Activated T-cell treated with anti-CD3 and anti-CD28 coated beads, Interleukin-2, amount 50 U/mL, for 4 hours (primary cell): Measurements from ENCODE around the gene KCTD7. TPM values are rescaled to one million over a fixed set of nuclear protein-coding genes. Genes with fewer than 3 reads are reported as not detected.
"Not testable (repeated sequence)": the region's sequence is repeated elsewhere in the genome, so short reads cannot be mapped to it uniquely, and the experiment has no call there.

Experiments
- ATAC-seq, 2 donors: fragments of 200-7000 bp; cut with Tn5 transposase; one replicate each; pipeline ENCODE4 v1.10.0; 2021
- DNase-seq: peaks from one replicate; pipeline ENCODE4 v3.0.0-alpha.2; 2020
- H3K27me3 Mint-ChIP-seq: one replicate; pipeline ENCODE4 v1.8.0; 2021; ENCODE audit warnings: low read depth, mixed read lengths
- H3K36me3 Mint-ChIP-seq: one replicate; pipeline ENCODE4 v1.8.0; 2022; ENCODE audit warnings: mixed read lengths; ENCODE audit not compliant: insufficient read depth
- H3K4me1 Mint-ChIP-seq: one replicate; pipeline ENCODE4 v1.8.0; 2021; ENCODE audit warnings: low read depth, mixed read lengths
- H3K4me3 Mint-ChIP-seq: one replicate; pipeline ENCODE4 v1.8.0; 2021; ENCODE audit warnings: mild to moderate bottlenecking, moderate library complexity, mixed read lengths
- H3K9me3 Mint-ChIP-seq: one replicate; pipeline ENCODE4 v1.8.0; 2021; ENCODE audit warnings: mixed read lengths
- total RNA-seq, 3 donors: library from RNA; stranded (reverse); gene quantifications; one replicate each; pipeline ENCODE4 v1.2.1, GENCODE V29; 2021

KCTD7 gene
- total RNA-seq, 3 donors from 2014 or later, result 3.1 to 3.9 (median 3.6) TPM

- ATAC-seq, result peak; percentile 94 to 95
- Mint-ChIP-seq H3K4me3 (peak overlapping the region; percentile 94), H3K4me1 (peaks cover 19% of the 10 kb centered on the region), H3K36me3 (no peaks in the 10 kb centered on the region), H3K9me3 (no peaks in the 10 kb centered on the region), H3K27me3 (no peaks in the 10 kb centered on the region)
- DNase-seq, result peak; percentile 94
These were observed 25.8 kb downstream of the KCTD7 start for GRCh38 chr7:66654275-66655112.

DNA sequence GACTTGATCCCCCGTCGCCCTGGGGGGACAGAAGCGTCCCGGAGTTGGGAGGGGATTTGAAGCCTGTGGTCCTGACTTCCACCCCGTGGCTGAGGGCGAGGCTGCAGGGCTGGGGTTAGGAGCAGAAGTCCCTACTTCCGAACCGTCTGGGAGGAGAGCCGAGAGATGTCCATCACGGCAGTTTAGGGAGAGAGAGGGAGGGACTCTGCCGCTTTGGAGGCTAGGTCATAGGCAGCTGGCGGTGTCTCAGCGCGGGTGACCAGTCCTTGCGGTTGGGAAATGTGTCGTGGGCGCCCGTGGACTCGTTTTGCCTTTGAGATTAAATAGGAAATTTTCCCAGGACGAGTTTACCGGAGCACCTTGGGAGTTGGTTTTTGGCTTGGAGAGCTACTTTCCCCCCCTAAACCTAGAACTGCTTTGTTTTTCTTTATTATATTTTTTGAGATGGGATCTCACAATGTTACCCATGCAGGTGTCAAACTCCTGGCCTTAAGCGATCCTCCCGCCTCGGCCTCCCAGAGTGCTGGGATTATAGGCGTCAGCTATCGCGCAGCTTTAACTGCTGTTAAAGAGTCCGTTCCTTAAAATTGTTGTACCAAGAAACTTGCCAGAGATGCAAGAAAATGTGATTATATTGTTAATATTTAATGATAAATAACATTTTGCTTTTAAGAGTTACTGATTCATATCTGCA lies 26.6 kb downstream of the KCTD7 start:
- not testable (repeated sequence) for H3K9me3 Mint-ChIP-seq, H3K36me3 Mint-ChIP-seq, DNase-seq, H3K27me3 Mint-ChIP-seq
- Mint-ChIP-seq H3K4me1 (peaks cover 19% of the 10 kb centered on the region), H3K4me3 (peak overlapping the region; percentile 94)
- ATAC-seq, result peak; percentile 9

DNA sequence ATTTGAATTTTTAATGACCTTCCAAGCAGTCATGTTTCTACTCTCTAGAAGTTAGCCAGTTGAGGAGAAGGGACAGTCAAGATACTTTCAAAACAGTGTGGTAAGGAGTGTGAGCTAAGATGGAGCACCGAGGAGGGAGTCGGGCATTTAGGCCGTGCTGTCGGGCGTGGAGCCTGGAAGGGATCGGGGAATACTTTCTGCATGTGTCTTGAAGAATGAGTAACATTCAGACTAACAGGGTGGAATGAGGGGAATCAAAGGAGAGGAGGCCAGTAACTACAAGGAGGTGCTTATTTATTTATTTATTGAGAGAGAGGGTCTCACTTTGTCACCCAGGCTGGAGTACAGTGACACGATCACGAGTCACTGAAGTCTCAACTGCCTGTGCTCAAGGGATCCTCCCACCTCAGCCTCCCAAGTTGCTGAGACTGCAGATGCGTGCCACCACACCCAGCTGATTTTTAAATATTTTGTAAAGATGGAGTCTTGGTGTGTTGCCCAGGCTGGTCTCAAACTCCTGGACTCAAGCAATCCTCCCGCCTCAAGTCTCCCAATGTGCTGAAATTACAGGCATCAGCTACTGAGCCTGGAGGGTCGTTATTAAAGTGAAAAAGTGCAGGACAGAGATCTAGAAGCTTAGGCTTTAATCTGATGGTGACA lies 27.3 kb downstream of the KCTD7 start:
- Mint-ChIP-seq H3K4me3 (peak overlapping the region; percentile 94), H3K4me1 (peaks cover 19% of the 10 kb centered on the region)
- not testable (repeated sequence) for H3K27me3 Mint-ChIP-seq, H3K9me3 Mint-ChIP-seq, ATAC-seq, DNase-seq, H3K36me3 Mint-ChIP-seq

- no peak for ATAC-seq
These were observed 29.1 kb downstream of the KCTD7 start for GRCh38 chr7:66657798-66658197.

DNA sequence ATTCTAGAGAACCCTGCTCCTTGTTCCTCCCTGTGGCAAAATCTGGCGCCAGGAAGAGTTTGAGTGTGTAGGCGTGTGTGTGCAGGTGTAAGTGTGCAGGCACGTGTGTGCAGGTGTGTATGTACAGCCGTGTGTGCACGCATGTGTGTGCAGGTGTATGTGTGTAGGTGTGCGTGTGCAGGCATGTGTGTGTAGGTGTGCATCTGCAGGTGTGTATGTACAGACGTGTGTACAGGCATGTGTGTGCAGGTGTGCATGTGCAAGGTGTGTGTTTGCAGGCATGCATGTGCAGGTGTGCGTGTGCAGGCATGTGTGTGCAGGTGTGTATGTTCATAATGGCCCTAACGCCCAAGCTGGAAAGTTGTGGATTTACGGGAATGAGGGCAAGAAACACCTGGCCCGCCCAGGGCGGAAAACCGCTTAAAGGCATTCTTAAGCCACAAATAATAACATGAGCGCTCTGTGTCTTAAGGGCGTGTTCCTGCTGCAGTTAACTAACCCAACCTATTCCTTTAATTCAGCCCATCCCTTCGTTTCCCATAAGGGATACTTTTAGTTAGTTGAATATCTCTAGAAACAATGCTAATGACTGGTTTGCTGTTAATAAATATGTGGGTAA lies 34.1 kb downstream of the KCTD7 start:
- H3K27me3 Mint-ChIP-seq, result no peaks in the 10 kb centered on the region

More at GRCh38 chr7:66657798-66658197, 29.1 kb downstream of the KCTD7 start:
- Mint-ChIP-seq H3K4me1 (peaks cover 17% of the 10 kb centered on the region), H3K36me3 (no peaks in the 10 kb centered on the region), H3K4me3 (no peak overlapping the region), H3K27me3 (no peaks in the 10 kb centered on the region), H3K9me3 (no peaks in the 10 kb centered on the region)
- no peak for DNase-seq

DNA sequence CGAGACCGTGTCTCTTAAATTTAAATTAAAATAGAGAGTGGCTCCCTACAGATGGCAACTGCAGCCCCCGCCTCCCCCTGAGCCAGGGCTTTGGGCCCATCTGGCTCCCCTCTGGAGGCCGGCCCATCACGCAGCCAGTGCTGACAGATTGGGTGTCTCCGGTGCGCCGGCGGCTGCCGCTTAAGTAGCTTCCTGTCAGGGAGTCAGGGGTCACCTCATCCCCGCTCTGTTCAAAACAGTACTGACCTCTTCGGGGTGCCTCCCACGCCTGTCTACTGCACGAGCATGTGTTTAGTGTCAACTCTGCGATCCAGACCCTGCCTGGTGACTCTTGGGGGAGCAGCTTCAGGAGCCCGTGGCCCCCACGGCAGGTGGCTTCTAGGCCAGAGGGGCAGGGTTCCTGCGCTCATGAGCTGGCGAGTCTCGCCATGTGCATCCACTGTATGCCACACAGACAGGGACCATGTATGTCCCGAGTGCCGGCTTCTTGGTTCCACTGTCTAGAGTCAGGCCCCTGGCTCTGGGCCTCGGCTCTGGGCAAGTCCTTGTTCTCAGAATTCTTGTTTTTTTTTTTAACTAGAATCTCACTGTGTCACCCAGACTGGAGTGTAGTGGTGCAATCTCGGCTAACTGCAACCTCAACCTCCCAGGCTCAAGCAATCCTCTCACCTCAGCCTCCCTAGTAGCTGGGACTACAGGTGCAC lies 36.1 kb downstream of the KCTD7 start:
- DNase-seq (no peak), ATAC-seq (no peak)
- H3K27me3 Mint-ChIP-seq, result no peaks in the 10 kb centered on the region
- no peak overlapping the region for H3K4me3 Mint-ChIP-seq
- H3K9me3 Mint-ChIP-seq, result no peaks in the 10 kb centered on the region
- H3K36me3 Mint-ChIP-seq, result peaks cover 2% of the 10 kb centered on the region
- H3K4me1 Mint-ChIP-seq, result no peaks in the 10 kb centered on the region

More for the DNA sequence above, 34.1 kb downstream of the KCTD7 start:
- Mint-ChIP-seq H3K9me3 (no peaks in the 10 kb centered on the region), H3K36me3 (no peaks in the 10 kb centered on the region), H3K4me1 (no peaks in the 10 kb centered on the region), H3K4me3 (no peak overlapping the region)
- no peak for ATAC-seq
- DNase-seq, result no peak

DNA sequence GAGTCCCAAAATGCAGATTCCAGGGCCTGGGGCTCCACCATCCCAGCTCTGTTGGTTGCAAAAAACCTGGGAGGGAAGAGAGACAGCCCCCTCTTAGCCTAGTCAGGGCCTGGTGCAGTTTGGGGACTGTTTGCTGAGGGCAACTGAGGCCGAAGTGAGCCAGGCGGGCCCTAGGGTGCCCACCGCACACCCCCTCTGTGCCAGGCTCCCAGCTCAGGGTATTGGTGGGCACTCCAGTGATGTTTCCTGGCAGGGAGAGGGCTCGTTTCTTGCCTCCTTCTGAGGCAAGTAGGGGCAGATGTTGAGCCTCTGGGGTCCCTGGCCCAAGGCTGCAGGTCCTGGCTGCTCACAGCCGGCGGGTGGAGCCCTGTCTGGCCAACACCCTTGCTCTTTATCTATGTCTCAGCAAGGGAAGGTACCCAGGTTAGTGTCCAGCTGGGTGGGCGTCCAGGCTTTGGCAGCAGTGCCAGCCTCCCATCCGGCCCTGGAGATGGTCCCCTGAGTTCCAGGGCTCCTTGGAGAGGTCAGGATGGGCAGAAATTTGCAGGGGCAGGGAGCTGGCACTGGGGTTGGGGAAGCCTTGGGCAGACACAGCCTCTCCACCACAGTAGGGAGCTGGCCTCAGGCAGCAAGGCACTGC lies 37.8 kb downstream of the KCTD7 start:
- Mint-ChIP-seq H3K4me1 (no peaks in the 10 kb centered on the region), H3K4me3 (no peak overlapping the region), H3K9me3 (no peaks in the 10 kb centered on the region), H3K27me3 (no peaks in the 10 kb centered on the region), H3K36me3 (peaks cover 7% of the 10 kb centered on the region)
- DNase-seq (no peak), ATAC-seq (no peak)

GRCh38 chr7:66667023-66667728 lies 38.5 kb downstream of the KCTD7 start:
- no peaks in the 10 kb centered on the region for H3K27me3 Mint-ChIP-seq
- DNase-seq, result no peak
- ATAC-seq, result no peak
- no peak overlapping the region for H3K4me3 Mint-ChIP-seq
- no peaks in the 10 kb centered on the region for H3K4me1 Mint-ChIP-seq
- H3K9me3 Mint-ChIP-seq, result no peaks in the 10 kb centered on the region
- peaks cover 7% of the 10 kb centered on the region for H3K36me3 Mint-ChIP-seq

DNA sequence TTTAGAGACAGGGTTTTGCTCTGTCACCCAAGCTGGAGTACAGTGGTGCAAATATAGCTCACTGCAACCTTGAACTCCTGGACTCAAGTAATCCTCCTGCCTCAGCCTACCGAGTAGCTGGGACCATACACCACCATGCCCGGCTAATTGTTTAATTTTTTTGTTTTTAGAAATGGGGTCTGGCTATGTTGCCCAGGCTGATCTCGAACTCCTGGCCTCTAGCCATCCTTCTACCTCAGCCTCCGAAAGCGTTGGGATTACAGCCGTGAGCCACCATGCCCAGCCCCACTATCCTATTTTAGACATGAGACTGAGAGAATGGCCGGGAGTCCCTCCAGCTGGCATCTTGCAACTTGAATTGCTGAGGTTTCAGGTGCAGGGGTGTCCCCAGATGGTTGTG lies 39.4 kb downstream of the KCTD7 start:
- Mint-ChIP-seq H3K4me1 (peaks cover under 1% of the 10 kb centered on the region), H3K4me3 (no peak overlapping the region), H3K27me3 (no peaks in the 10 kb centered on the region), H3K9me3 (no peaks in the 10 kb centered on the region), H3K36me3 (peaks cover 7% of the 10 kb centered on the region)
- no peak for ATAC-seq
- no peak for DNase-seq

DNA sequence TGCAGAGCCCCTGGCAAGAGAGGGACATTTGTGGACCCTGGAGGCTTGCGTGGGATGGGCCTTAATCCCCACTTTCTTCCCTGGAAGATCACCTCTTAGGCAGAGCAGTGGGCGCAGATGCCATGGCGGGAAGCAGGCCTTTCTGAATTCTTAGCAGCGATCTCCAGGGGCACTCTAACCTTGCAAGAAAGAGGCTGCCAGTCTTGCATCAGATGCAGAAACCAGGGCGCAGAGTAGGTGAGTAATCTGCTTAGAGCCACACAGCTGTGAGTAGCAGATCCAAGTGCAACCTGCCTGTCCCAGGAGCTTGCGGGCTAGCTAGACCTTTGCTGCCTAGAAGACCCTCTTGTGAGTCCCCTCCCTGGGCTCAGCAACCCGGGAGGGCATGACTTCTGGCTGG lies 40.0 kb downstream of the KCTD7 start:
- H3K4me1 Mint-ChIP-seq, result peaks cover 3% of the 10 kb centered on the region
- H3K36me3 Mint-ChIP-seq, result peaks cover 7% of the 10 kb centered on the region
- no peaks in the 10 kb centered on the region for H3K9me3 Mint-ChIP-seq
- no peaks in the 10 kb centered on the region for H3K27me3 Mint-ChIP-seq
- no peak for DNase-seq
- no peak overlapping the region for H3K4me3 Mint-ChIP-seq
- no peak for ATAC-seq

DNA sequence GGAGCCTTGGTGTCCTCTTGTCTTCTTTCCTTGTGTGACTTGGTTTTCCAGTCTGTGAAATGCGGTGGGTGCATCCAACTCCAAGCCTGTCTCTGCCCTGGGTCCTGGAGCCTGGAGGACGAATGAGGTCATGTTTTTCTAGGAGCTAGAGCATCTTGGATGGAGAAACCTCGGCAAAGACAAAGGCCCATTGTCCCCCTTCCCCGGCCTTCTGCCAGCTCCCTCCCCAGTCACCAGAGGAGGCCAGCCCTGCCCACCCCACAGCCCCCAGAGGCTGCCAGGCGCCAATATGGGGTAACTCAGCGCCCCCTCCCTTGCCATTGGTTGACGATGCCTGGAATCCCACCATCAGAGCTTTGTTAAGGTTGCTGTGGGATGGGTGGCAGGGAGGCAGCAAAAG lies 40.4 kb downstream of the KCTD7 start:
- DNase-seq, result no peak
- ATAC-seq, result no peak
- Mint-ChIP-seq H3K4me3 (no peak overlapping the region), H3K27me3 (no peaks in the 10 kb centered on the region), H3K36me3 (peaks cover 7% of the 10 kb centered on the region), H3K4me1 (peaks cover 3% of the 10 kb centered on the region), H3K9me3 (no peaks in the 10 kb centered on the region)

- Mint-ChIP-seq H3K9me3 (no peaks in the 10 kb centered on the region), H3K27me3 (no peaks in the 10 kb centered on the region), H3K4me3 (no peak overlapping the region), H3K36me3 (peaks cover 7% of the 10 kb centered on the region), H3K4me1 (peaks cover 3% of the 10 kb centered on the region)
- DNase-seq, result no peak
- no peak for ATAC-seq
These were observed 40.8 kb downstream of the KCTD7 start for GRCh38 chr7:66669496-66669895.

DNA sequence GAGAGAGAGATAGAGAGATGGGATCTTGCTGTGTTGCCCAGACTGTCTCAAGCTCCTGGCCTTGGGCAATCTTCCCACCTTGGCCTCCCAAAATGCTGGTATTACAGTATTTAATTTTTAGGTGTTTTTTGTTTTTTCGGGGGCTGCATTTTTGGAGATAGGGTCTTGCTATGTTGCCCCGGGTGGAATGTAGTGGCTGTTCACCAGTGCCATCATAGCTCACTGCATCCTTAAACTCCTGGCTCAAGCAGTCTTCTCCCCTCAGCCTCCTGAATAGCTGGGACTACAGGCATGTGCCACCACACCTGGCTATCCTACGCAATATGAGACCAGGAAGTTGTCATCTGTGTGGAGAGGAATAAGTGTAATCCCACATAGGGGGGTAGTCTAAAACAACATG lies 42.4 kb downstream of the KCTD7 start:
- ATAC-seq (no peak), DNase-seq (no peak)
- no peaks in the 10 kb centered on the region for H3K9me3 Mint-ChIP-seq
- H3K36me3 Mint-ChIP-seq, result peaks cover 7% of the 10 kb centered on the region
- H3K4me3 Mint-ChIP-seq, result no peak overlapping the region
- peaks cover 3% of the 10 kb centered on the region for H3K4me1 Mint-ChIP-seq
- no peaks in the 10 kb centered on the region for H3K27me3 Mint-ChIP-seq
